ENCODE results near the gene MCF2L.

MCF2L gene

DNA sequence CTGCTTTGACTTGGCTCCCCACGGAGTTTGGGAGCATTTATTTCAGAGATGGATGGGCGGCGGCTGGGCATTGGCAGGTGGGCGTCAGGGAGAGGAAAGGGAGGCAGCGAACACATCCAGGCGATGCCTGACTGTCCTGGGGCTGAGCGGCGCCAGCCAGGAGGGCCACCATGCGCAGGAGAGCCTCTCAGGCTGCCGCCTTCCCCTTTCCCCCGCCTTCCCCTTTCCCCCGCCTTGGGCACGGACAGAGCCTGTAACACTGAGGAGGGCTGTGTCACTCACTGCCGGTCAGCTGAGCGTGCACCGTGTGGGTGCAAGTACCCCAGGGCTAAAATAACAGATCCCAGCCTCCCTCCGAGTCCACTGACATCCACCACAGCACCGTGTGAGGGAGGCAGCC is 11.4 kb downstream of the MCF2L start:
- no peak for DNase-seq (ENCODE audit: low read depth in 4 of 4, low spot score in 1 of 4)

DNA sequence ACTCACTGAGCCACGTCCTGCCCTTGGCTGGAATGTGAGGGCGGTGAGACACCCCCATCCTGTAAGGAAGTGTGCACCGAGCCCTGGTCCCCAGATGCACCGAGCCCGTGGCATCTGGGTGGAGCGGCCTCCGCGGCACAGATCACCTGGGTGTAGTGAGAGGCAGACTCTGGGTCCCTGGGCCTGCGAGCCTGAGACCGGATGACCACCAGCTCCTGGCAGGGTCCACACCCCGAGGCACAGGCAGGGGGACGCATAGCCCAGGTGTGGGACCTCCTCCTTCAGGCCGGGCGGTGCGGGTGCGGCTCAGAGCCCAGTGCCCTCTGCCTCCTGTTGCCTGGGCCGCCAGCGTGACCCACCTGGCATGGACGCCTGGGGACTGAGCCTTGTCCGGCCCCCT is 12.4 kb downstream of the MCF2L start:
- no peak for DNase-seq (ENCODE audit: low read depth in 4 of 4, low spot score in 1 of 4)

DNA sequence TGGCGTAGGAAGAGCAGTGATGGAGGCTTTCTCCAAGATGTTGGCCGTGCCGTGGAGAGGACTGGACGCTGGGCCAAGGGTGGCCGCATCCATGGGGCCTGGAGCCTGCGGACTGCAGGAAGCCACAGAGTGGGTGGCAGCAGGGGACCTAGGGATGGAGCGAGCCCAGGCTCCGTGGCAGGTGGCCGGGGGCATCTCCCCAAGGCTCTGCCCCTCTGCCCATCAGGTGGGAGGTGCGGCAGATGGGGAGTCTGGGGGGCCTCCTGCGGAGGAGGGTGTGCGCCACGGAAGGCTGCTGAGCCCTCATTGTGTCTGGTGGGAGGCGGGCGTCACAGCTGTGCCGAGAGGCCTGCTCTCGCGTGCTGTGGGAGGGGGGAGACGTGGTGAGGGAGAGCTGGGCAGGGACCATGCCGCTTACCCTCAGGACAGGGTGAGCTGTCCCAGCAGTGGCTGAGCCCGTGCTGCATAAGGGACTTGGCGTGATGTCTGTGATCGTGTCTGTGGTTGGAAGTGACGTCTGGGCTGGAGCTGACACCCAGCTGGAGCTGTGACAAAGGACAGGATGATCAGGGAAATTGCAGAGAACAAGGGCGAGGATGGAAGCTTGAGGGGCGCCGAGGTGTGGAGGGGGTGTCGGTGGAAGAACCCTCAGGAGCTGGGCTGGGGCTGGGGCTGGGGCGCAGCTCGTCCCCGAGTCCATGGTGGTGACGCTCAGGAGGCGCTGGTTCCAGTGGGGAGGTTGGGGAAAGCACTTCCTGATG is 13.4 kb downstream of the MCF2L start:
- DNase-seq (ENCODE audit: low read depth in 4 of 4, low spot score in 1 of 4) = no peak

DNA sequence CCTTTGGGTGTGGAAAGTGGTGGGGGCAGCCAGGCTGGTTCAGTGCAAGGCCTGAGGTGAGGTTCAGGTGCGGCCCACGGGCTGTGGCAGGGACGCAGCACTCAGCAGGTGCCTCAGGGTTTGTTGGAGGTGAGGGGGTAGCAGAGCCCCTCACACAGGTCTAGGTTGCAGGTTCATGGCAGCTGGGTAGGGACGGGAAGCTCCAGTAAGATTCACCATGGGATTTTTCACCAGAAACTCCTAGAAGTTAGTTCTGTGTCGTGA is 14.0 kb downstream of the MCF2L start:
- DNase-seq (ENCODE audit: low read depth in 4 of 4, low spot score in 1 of 4) = no peak

DNA sequence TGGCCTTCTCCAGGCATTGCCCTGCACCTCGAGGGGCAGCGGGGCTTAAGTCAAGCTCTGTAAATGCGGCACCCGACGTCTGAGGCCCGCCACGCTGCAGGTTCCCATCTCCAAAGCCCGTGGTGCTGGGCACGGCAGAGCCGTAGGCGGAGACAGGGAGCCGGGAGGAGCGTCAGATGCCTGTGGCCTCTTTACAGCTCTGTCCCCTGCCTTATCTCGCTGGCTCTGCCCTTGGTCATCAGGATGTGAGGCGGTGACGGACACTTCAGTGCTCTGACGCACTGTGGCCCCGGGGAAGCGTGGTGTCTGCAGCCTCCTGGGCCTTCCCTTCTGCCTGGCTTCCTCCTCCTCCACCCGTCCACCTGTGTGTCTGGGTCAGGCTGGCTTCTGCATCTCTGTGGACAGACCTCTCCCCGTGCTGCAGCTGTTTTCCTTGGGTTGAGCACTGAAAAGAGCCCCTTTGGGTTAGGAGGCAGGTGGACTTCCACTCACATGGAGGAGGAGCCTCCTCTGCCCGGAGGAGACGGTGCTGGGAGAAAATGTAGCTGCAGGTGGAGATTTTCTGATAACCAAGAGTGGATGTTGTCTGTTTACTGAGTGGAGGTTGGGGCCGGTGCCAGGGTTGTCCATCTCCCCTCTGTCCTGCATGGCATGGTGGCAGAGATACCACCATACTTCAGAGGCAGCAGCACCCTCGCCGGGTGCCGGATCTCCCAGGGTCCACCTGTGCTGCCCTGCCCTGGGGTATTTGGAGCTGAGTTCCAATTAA is 14.6 kb downstream of the MCF2L start:
- DNase-seq (ENCODE audit: low read depth in 4 of 4, low spot score in 1 of 4) = no peak

DNA sequence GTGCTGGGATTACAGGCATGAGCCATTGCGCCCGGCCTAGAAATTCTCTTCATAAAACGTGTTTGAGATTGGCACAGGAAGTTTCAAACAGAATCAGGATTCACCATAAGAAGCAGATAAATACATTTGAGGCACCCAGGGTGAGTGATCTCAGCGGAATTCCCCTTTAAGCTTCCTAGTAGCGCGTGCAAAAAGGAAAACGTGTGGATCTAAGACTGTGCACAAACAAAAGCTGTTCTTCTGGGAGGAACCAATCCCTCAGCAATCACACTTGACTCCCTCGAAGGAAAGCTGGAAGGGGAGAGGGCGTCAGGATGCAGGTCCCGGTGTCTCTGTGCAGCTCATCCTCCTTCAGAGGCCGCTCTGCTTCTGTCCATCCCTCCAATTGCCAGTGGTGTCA is 15.5 kb downstream of the MCF2L start:
- DNase-seq (ENCODE audit: low read depth in 4 of 4, low spot score in 1 of 4) = no peak

DNA sequence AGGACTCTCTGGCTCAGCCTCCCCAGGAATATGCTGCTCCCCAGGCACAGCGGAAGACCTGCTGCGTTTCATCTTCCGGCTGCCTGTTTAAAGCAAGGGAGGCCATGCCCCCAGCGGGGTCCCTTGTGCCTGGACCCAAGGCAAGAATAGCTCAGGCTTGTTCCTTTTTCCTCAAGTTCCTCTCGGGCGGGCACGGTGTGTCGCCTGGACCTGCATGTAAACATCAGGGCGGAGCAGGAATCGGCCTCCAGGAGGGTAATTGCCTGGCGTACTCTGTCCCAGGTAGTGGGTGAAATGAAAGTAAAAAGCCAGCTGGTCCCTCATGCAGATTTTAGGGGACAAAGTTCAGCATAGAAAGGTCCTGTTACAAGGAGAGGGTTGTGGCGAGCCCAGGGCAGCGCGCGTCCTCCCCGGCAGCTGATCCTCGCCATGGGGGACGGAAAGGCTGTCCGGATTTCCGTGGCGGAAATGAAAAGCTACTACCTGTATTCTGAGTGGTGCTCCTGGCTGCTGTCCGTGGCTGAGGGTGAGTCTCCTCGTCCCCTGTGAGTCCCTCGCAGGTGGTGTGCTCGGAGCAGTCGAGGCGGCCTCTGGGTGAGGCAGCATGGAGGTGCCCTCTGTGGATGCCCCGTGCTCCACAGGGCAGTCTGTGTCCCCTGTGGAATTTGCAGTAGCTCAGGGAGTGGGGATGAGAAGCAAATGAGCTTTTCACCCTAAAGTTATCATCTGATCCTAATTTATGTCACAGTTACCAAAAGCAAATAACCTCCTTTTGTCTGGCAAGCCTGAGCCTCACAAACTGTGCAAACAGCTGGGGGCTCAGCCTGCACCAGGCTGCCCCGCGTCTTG is 16.2 kb downstream of the MCF2L start:
- no peak for DNase-seq (ENCODE audit: low read depth in 4 of 4, low spot score in 1 of 4)

DNA sequence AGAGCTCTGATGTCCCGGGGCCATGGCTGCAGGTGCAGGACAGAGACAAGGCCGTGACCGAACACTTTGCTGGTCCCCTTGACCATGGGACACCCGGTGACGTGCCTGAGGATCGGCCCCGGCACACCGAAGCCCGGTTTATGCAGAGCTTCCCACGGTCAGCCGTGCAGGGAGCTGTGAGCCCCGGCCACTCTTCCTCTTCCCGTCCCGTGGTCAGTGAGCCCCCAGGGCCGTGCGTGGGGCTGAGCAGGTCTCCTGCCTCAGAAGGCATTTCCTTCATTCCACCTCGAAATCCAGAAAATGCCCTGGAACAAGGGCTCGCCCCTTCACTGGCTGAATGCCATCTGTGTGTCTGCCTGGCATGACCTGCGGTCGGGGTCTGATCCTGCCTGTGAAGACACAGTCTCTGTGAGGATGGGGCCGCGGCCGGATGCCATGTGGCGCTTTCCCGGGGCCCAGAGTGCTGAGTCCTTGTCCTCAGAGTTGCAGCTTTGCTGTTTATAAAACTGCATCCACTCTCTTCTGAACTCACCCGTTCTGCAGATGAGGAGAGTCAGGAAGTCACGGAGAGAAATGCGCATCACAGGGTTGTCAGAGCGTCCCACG is 16.9 kb downstream of the MCF2L start:
- no peak for DNase-seq (ENCODE audit: low read depth in 4 of 4, low spot score in 1 of 4)

DNA sequence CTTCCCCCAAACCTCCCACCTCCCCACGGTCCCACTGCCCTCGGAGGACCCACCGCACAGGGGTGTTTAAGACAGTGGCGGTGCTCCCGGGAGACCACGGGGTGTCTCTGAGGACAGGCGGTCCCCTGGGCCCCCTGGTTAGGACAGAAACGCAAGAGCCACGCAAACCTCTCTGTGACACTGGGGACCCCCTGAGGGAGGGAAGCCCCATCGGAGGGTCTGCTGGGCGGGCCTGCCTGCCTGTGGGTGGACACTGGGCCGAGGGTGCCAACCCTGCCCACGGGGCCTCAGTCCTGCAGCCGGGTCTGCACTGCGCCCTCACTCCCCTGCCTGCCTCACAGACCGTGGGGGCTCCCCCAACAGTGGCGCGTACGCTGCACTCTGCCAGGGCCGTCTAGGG is 17.5 kb downstream of the MCF2L start:
- no peak for DNase-seq (ENCODE audit: low read depth in 4 of 4, low spot score in 1 of 4)

DNA sequence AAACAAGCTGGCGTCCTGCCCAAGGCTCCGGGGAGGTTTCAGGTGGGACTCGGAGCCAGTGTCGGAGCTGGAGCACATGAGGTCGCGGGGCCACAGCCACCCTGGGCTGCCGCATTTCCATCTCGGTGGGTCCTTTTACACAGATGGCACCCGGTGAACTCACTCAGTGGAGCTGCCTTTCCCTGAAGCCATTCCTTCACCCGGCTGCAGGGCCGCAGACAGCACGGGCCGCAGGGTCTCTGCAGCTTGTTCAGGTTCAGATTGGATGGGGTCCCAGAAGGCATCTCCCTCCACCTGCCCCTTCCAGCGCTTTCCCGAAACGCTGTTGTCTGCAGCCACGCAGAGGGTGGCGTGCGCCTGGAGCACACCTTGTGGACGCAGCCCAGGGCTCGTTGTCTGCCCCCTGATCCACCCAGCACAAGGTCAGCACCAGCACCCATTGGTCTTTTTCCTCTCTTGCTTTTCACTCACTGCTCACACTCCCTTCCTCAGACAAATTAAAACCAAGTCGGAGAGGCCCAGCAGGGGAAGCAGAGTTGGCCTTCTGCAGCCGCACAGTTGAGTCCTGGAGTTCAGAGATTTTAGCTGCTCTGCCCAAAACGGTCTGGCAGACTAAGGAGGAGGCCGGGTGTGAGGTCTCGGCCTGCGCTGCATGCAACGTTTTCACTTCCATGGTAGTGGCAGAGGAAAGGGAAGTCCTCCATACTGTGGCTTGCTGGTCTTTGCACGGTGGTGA is 18.1 kb downstream of the MCF2L start:
- DNase-seq (ENCODE audit: low read depth in 4 of 4, low spot score in 1 of 4) = no peak

DNA sequence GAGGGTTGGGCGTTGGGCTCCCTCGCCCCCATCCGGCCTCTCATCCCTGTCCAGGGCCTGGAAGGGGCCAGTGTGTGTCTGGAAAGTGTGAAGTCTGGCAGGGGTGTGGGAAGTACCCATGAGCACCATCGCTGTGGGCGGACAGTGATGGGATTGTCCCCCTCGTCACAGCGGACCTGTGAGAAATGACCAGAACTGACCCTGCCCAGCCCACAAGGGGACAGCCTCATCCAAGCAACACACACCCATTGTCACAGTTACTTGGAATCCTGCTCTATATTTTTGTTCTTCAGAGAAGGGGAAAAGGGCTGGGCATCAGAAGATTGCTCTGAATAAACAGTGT is 18.6 kb downstream of the MCF2L start:
- no peak for DNase-seq (ENCODE audit: low read depth in 4 of 4, low spot score in 1 of 4)

DNA sequence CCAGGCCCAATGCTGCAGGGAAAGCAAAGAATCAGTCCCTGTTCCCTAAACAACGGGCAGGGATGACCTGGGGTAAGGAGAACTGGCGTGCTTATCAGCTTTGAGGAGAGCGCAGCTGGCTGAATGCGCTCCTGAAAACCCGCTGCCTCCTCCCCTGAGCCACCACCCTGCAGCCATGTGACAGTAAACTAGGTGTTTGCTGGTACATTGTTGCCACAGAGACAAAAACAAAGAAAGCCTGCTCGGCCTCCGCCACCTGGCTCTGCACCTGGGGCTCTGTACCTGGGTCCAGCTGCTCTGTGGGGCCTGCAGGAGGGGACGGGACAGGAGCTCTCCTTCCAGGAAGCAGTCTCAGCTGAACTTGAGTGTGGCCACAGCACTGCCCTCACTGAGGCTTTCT is 21.8 kb downstream of the MCF2L start:
- DNase-seq (ENCODE audit: low read depth in 4 of 4, low spot score in 1 of 4) = no peak

DNA sequence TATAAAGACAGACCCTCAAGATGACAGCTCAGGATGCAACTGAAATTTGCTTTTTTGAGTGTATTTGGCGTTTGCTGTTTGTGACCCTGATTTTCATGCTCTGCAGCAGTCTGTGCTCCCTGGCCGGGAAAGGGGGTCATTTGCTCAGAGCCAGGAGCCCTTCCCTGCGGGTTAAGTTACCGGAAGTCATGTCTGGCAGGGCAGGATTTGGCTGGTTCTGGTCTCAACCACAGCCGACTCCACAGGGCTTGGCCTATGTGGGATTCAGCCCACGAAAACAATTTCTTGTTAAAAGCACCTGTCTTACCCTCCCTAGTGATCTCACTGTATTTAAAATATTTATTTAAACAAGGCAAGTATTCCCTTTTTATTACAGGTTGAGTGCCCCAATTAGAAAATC is 22.6 kb downstream of the MCF2L start:
- no peak for DNase-seq (ENCODE audit: low read depth in 4 of 4, low spot score in 1 of 4)

DNA sequence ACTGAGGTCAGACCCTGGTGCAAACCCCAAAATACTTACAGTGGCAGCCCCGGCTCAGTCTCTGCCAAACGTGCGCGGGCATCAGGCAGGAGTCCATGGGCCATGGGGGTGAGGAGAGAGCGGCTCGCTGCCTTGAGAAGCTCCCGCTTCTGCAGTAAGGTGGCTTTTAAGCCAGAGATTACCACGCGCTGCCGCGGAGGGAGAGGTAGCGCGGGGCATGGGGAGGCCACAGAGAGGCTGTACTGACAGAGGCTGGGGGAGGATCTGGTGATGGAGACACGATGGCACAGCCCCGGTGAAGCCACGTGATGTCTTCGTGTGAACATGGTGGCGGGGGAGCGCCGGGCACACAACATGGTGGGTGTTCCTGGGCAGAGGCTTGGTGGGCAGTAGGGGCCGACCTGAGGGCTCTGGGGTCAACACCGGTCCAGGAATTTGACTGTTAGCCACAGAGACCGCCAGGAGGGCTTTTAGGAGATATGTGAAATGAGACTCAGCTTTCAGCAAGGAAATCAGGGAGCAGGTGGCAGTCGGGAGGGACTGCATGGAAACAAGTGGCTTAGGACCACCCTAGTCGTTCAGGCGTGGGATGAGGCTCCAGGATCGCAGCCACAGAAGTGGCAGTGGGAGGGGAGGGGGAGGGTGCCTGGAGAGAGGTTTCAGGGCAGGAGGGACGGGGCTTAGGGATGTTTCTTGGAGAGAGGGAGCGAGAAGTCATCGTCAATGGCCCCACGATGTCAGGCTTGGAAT is 24.1 kb downstream of the MCF2L start:
- DNase-seq (ENCODE audit: low read depth in 4 of 4, low spot score in 1 of 4) = no peak

DNA sequence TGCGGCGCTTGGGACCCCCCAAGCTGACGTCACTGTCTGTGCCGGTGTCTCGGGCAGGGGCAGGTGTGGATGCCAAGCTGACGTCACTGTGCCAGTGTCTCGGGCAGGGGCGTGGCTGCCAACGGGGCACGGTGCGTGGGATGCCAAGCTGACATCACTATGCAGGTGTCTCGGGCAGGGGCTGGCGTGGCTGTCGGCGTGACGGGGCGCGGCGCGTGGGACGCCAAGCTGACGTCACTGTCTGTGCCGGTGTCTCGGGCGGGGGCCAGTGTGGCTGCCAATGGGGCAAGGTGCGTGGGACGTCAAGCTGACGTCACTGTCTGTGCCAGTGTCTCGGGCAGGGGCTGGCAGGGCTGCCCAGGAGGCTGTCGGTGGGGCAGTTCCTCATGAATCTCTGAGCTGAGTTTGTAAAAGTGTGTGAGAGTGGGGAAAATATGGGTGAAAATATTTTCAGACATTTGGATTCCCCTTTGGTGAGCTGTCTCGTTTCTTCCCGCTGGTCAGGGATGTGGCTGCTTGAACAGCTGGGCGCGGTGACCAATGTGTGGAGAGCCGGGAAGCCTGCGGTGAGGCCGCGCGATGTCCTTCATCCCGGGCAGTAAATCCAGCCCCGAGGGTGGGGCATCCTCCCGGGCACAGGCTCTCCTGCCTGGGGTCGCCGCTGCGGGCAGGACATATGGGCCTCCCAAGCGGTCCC is 25.2 kb downstream of the MCF2L start:
- DNase-seq (ENCODE audit: low read depth in 4 of 4, low spot score in 1 of 4) = no peak

DNA sequence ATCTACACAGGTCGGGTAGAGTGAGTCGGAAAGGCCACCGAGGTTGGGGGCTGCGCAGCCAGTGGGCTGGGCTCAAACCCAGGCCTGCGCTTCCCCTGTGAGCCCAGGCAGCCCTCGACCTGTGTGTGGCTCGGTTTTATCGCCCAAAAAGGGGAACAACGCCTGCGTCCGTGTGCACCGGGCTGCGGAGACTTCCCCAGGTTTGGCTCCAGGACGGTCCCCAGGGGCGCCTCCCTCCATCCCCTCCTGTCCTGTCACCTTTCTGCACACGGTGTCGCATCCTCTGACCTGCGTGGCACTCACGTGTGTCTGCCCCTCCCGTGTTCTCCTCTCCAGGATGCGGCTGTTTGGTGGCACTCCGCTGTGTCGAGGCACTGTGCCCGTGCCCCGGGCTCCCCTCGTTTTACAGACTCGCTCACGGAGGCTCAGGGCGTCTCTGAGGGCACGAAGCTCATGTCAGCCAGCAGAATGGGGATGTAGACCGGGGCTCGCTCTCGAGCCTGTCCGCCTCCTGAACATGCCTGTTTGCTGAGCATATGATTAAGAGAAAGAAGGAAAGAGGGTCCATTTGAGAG is 25.9 kb downstream of the MCF2L start:
- no peak for DNase-seq (ENCODE audit: low read depth in 4 of 4, low spot score in 1 of 4)

DNA sequence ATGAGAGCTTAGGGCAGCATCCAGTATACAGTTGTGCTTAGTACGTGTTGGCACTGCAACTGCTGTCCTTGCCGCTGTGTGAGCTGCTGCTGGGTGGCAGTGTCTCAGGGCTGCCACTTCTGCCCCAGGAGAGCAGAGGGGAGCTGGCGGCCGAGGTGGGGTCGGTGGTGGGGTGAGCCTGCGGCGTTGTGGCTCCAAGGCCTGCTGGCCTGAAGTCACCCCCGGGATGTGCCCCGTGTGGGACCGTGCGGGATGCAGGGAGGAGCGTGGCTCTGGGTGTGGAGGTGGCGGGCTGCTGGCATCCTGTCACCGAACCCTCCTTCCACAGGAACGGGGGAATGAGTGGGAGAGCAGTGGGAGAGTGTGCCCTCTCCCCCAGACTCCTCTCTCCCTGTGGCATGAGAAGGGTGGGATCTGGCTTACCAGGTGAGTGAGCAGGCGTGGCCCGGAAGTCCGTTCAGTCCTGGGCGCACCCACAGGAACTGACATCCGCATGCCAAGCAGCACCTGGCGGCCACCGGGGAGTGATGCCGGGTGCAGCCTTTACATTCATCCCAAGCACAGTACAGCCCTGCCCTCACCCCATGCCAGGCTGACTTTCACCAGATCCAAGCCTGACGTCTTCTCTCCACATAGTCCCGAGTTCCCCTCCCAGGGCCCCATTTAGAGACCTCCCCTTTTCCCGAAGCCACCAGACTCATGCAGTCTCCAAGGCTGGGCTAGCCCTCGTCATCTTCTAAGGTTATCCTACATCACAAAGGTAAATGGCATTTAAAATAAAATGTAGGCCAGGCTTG is 26.6 kb downstream of the MCF2L start:
- DNase-seq (ENCODE audit: low read depth in 4 of 4, low spot score in 1 of 4) = no peak

DNA sequence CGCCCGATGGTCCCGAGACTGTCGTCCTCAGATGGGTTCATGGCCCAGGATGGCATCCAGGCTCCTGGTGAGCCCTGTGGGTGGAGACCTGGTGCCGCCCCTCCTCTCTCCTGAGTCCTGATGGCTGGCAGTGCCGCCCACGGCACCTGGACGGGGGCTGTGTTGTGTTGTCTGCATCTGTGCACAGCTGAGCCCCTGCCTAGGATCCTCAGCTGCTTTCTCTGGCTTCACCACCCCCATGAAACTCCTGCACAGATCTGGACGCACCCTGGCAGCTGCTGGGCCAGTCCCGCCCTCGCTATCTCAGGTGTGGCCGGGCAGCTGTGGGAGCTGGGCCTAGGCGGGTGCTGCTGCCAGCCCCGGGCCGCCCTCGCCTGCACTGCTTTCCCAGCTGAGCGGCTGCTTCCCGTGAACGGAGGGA is 27.7 kb downstream of the MCF2L start:
- no peak for DNase-seq (ENCODE audit: low read depth in 4 of 4, low spot score in 1 of 4)
